HFF-Myc (cell line): Measurements from ENCODE around the gene IGHMBP2.

Source experiments
- DNase-seq: peaks from one replicate; pipeline ENCODE4 v3.0.0-alpha.2; 2011; ENCODE audit warnings: low read depth; ENCODE audit errors: extremely low read depth
- H3K4me3 ChIP-seq: replicated peaks from 2 replicates; pipeline ENCODE4 v1.5.1; 2011; ENCODE audit warnings: low read depth, mild to moderate bottlenecking, control low read depth, low read length
- CTCF ChIP-seq: IDR thresholded peaks from 2 replicates; pipeline ENCODE4 v1.5.1; 2012; ENCODE audit warnings: mild to moderate bottlenecking, low read depth, low read length, control low read depth; ENCODE audit errors: missing control alignments

IGHMBP2 gene

GRCh38 chr11:68935066-68935465 is 31.4 kb downstream of the IGHMBP2 start:
- no peak overlapping the region for H3K4me3 ChIP-seq
- no peak for TF ChIP-seq CTCF
- DNase-seq, result no peak

GRCh38 chr11:68935516-68936357 is 32.0 kb downstream of the IGHMBP2 start:
- no peak for TF ChIP-seq CTCF
- H3K4me3 ChIP-seq, result no peak overlapping the region
- DNase-seq, result no peak

- H3K4me3 ChIP-seq, result no peak overlapping the region
- DNase-seq, result no peak
- TF ChIP-seq CTCF, result no peak
Observed at GRCh38 chr11:68936358-68936636, 32.6 kb downstream of the IGHMBP2 start.

- H3K4me3 ChIP-seq, result no peak overlapping the region
- DNase-seq, result no peak
- no peak for TF ChIP-seq CTCF
Observed at GRCh38 chr11:68936676-68937620, 33.3 kb downstream of the IGHMBP2 start.

GRCh38 chr11:68938088-68938487 is 34.4 kb downstream of the IGHMBP2 start:
- no peak overlapping the region for H3K4me3 ChIP-seq
- no peak for DNase-seq
- no peak for TF ChIP-seq CTCF

- no peak for DNase-seq
- H3K4me3 ChIP-seq, result no peak overlapping the region
- no peak for TF ChIP-seq CTCF
Observed at GRCh38 chr11:68938816-68939582, 35.3 kb downstream of the IGHMBP2 start.
